ENCODE results near the gene RAB11FIP3. TPM values are rescaled to one million over a fixed set of nuclear protein-coding genes. Genes with fewer than 3 reads are reported as not detected.

RAB11FIP3 gene
- total and polyA plus RNA-seq, 10 of the 15 experiments (the other 5 are each of a cell fraction or from before 2014, with no cell fraction given): 1.2 to 27.3 (median 7.7) TPM

DNA sequence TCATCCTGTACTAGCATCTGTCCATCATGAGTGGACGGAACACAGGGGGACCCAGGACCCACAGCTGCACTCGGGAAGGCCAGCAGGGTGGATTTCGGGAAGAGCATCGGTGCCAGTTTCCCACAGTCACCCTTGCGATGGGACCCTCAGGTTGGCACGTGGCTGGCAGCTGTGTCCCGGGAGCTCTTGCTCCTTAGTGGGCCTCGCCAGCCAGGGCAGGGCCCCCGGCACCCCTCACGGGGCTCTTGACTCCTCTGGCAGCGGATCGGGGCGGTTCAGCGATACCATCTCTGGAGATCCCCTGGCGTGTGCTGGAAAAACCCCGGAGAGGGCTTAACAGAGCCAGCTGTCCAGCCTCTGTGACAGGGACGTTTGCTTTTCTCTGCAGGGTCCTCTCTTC, 111.3 kb downstream of the RAB11FIP3 start:
- Histone ChIP-seq H3K4me1 (ENCODE audit: control insufficient read depth, insufficient read depth, low read length) (no peaks in the 10 kb centered on the region), H3K27ac (ENCODE audit: control insufficient read depth, insufficient read depth) (no peak overlapping the region), H3K4me3 (no peak overlapping the region), H3K4me2 (ENCODE audit: control insufficient read depth, insufficient read depth) (no peak overlapping the region), H3K9me3 (replicated peaks; ENCODE audit: control insufficient read depth, insufficient read depth, low read length) (no peaks in the 10 kb centered on the region), H3K36me3 (ENCODE audit: control insufficient read depth in 2 of 2, insufficient read depth in 2 of 2, low read length in 1 of 2) (peaks cover 0 to 26% of the 10 kb centered on the region in 2 experiments; a peak in 3 of 4 replicates), H3K27me3 (replicated peaks in 1 of 2; ENCODE audit: control insufficient read depth in 2 of 2, insufficient read depth in 2 of 2, low read length in 1 of 2) (no peaks in the 10 kb centered on the region), H3K79me2 (ENCODE audit: control insufficient read depth, insufficient read depth, low read length) (peaks cover 6% of the 10 kb centered on the region), H2AFZ (ENCODE audit: control insufficient read depth, low read depth, low read length) (no peak overlapping the region), H3K9ac (ENCODE audit: control insufficient read depth, insufficient read depth, low read length) (no peak overlapping the region), H4K20me1 (ENCODE audit: control insufficient read depth, insufficient read depth) (no peaks in the 10 kb centered on the region)
- ChIA-PET SMC1A (ENCODE audit: uncharacterized antibody, unreplicated experiment) (no interaction called here), CTCF (no interaction called here), RAD21 (ENCODE audit: unreplicated experiment) (no interaction called here), POLR2A (interaction anchor here (0.6 to 0.7 kb wide), 2 partner anchors 30 to 100 kb away, joined by 3 to 8 read pairs; partner anchors contain the start of gene NHLRC4)
- 96% methylated on average over 16 of the region's 17 CpGs for WGBS (ENCODE audit: insufficient coverage, insufficient replicate concordance, low lambda C conversion rate, missing lambda C conversion rate)
- no peak for FAIRE-seq
- in situ Hi-C loops (cut with MboI): no loop called here
- BruUV-seq (replicated peaks): no TSS peak
- no peak for DNase-seq (ENCODE audit: low read depth, low spot score)
- intact Hi-C loops (cut with micrococcal nuclease; ENCODE audit: unreplicated experiment): no loop called here
- ATAC-seq: no peak
- TF ChIP-seq, protein P1, sequence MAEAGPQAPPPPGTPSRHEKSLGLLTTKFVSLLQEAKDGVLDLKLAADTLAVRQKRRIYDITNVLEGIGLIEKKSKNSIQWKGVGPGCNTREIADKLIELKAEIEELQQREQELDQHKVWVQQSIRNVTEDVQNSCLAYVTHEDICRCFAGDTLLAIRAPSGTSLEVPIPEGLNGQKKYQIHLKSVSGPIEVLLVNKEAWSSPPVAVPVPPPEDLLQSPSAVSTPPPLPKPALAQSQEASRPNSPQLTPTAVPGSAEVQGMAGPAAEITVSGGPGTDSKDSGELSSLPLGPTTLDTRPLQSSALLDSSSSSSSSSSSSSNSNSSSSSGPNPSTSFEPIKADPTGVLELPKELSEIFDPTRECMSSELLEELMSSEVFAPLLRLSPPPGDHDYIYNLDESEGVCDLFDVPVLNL (IDR thresholded peaks at IDR 0.05; ENCODE audit: low read depth, low read length): no peak
- TF ChIP-seq, protein P2, sequence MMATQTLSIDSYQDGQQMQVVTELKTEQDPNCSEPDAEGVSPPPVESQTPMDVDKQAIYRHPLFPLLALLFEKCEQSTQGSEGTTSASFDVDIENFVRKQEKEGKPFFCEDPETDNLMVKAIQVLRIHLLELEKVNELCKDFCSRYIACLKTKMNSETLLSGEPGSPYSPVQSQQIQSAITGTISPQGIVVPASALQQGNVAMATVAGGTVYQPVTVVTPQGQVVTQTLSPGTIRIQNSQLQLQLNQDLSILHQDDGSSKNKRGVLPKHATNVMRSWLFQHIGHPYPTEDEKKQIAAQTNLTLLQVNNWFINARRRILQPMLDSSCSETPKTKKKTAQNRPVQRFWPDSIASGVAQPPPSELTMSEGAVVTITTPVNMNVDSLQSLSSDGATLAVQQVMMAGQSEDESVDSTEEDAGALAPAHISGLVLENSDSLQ (IDR thresholded peaks at IDR 0.05): no peak
- TF ChIP-seq YY1 (IDR thresholded peaks at IDR 0.05; ENCODE audit: low read depth, low read length) (no peak), BRCA1 (IDR thresholded peaks at IDR 0.05; ENCODE audit: low read depth, low read length) (no peak), IKZF2 (IDR thresholded peaks at IDR 0.05) (no peak), HDGF (IDR thresholded peaks at IDR 0.05) (no peak), ZBED1 (IDR thresholded peaks at IDR 0.05; ENCODE audit: borderline replicate concordance) (no peak), RB1 (IDR thresholded peaks at IDR 0.05; ENCODE audit: borderline replicate concordance) (no peak), PAX8 (IDR thresholded peaks at IDR 0.05) (no peak), POLR2AphosphoS5 (IDR thresholded peaks at IDR 0.05; ENCODE audit: low read length) (no peak), SREBF1 (IDR thresholded peaks at IDR 0.05; ENCODE audit: low read length) (no peak), RAD21 (IDR thresholded peaks at IDR 0.05; ENCODE audit: insufficient read depth, low read depth, low read length) (no peak)
- TF ChIP-seq, protein P3, sequence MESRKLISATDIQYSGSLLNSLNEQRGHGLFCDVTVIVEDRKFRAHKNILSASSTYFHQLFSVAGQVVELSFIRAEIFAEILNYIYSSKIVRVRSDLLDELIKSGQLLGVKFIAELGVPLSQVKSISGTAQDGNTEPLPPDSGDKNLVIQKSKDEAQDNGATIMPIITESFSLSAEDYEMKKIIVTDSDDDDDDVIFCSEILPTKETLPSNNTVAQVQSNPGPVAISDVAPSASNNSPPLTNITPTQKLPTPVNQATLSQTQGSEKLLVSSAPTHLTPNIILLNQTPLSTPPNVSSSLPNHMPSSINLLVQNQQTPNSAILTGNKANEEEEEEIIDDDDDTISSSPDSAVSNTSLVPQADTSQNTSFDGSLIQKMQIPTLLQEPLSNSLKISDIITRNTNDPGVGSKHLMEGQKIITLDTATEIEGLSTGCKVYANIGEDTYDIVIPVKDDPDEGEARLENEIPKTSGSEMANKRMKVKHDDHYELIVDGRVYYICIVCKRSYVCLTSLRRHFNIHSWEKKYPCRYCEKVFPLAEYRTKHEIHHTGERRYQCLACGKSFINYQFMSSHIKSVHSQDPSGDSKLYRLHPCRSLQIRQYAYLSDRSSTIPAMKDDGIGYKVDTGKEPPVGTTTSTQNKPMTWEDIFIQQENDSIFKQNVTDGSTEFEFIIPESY (IDR thresholded peaks at IDR 0.05): no peak
- TF ChIP-seq, protein P4, sequence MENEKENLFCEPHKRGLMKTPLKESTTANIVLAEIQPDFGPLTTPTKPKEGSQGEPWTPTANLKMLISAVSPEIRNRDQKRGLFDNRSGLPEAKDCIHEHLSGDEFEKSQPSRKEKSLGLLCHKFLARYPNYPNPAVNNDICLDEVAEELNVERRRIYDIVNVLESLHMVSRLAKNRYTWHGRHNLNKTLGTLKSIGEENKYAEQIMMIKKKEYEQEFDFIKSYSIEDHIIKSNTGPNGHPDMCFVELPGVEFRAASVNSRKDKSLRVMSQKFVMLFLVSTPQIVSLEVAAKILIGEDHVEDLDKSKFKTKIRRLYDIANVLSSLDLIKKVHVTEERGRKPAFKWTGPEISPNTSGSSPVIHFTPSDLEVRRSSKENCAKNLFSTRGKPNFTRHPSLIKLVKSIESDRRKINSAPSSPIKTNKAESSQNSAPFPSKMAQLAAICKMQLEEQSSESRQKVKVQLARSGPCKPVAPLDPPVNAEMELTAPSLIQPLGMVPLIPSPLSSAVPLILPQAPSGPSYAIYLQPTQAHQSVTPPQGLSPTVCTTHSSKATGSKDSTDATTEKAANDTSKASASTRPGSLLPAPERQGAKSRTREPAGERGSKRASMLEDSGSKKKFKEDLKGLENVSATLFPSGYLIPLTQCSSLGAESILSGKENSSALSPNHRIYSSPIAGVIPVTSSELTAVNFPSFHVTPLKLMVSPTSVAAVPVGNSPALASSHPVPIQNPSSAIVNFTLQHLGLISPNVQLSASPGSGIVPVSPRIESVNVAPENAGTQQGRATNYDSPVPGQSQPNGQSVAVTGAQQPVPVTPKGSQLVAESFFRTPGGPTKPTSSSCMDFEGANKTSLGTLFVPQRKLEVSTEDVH (IDR thresholded peaks at IDR 0.05; ENCODE audit: low read depth, partially characterized antibody): no peak
- TF ChIP-seq, protein P5, sequence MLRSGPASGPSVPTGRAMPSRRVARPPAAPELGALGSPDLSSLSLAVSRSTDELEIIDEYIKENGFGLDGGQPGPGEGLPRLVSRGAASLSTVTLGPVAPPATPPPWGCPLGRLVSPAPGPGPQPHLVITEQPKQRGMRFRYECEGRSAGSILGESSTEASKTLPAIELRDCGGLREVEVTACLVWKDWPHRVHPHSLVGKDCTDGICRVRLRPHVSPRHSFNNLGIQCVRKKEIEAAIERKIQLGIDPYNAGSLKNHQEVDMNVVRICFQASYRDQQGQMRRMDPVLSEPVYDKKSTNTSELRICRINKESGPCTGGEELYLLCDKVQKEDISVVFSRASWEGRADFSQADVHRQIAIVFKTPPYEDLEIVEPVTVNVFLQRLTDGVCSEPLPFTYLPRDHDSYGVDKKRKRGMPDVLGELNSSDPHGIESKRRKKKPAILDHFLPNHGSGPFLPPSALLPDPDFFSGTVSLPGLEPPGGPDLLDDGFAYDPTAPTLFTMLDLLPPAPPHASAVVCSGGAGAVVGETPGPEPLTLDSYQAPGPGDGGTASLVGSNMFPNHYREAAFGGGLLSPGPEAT (IDR thresholded peaks at IDR 0.05; ENCODE audit: low read depth): no peak
- TF ChIP-seq, protein P6, sequence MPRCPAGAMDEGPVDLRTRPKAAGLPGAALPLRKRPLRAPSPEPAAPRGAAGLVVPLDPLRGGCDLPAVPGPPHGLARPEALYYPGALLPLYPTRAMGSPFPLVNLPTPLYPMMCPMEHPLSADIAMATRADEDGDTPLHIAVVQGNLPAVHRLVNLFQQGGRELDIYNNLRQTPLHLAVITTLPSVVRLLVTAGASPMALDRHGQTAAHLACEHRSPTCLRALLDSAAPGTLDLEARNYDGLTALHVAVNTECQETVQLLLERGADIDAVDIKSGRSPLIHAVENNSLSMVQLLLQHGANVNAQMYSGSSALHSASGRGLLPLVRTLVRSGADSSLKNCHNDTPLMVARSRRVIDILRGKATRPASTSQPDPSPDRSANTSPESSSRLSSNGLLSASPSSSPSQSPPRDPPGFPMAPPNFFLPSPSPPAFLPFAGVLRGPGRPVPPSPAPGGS (IDR thresholded peaks at IDR 0.05; ENCODE audit: borderline replicate concordance, insufficient read depth, low read depth, low read length, poor library complexity, severe bottlenecking): no peak
